Measurements from ENCODE around the gene LAMB4. TPM values are rescaled to one million over a fixed set of nuclear protein-coding genes. Genes with fewer than 3 reads are reported as not detected.

The LAMB4 gene
- total RNA-seq, 2 experiments from 2014 or later, result not detected

DNA sequence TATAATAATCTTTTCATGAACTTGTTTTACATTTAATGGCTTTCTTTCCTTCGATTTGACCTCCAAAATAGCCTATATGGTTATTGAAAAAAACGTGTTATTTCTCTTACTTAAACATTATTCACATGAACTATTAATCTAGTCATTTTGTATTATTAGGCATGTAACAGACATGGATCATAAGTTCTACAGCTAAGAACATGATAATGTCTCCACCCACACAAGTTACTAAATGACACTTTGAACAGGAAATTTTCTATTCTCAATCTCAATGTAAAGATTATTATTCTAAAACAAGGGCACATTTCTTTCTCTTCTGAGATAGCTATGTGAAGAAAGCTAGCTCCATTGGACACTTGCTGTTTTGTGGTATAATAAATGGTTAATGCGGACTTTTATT is 10.0 kb downstream of the LAMB4 start:
- POLR2A ChIA-PET, result interaction anchor here (0.7 kb wide), 1 partner anchor 16 kb away, joined by 3 read pairs; no protein-coding TSS in a partner anchor
- CTCF ChIA-PET, result no interaction called here

GRCh38 chr7:108118959-108119358 is 11.2 kb downstream of the LAMB4 start:
- ChIA-PET CTCF (no interaction called here), POLR2A (no interaction called here)

DNA sequence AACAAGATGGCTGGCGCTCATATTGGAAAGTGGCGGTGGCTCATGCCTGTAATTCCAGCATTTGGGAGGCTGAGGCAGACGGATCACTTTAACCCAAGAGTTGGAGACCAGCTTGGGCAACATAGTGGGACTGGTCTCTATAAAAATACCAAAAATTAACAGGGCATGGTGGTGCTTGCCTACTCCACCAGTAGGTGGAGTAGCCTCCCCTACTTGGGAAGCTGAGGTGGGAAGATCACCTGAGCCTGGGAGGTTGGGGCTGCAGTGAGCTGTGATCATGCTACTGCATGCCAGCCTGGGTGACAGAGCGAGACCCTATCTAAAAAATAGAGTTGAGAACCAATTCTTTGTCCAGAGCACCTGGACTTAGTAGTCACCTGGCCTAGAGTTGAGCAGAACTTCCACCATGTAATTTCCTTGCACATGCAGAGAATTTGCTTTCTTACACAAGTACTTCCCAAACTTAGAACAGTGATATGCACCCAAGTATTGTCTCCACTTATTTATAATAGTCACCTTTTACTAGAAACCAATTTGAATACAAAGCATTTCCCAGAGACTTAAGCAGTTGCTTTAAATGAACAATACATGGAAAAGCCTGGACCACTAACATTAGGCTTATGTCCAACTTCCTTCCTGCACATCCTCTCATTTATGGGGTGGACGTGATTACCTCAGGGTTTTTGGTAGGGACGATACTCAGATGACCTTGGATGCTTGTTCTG is 15.9 kb downstream of the LAMB4 start:
- ChIA-PET CTCF (interaction anchor here (1.2 kb wide), 1 partner anchor 32 kb away, joined by 4 read pairs; no protein-coding TSS in a partner anchor), POLR2A (no interaction called here)

GRCh38 chr7:108112683-108113082 is 17.5 kb downstream of the LAMB4 start:
- ChIA-PET POLR2A (no interaction called here), CTCF (interaction anchor here (0.5 kb wide), 1 partner anchor 32 kb away, joined by 3 read pairs; no protein-coding TSS in a partner anchor)

GRCh38 chr7:108109221-108109908 is 20.8 kb downstream of the LAMB4 start:
- POLR2A ChIA-PET, result no interaction called here
- CTCF ChIA-PET, result no interaction called here

DNA sequence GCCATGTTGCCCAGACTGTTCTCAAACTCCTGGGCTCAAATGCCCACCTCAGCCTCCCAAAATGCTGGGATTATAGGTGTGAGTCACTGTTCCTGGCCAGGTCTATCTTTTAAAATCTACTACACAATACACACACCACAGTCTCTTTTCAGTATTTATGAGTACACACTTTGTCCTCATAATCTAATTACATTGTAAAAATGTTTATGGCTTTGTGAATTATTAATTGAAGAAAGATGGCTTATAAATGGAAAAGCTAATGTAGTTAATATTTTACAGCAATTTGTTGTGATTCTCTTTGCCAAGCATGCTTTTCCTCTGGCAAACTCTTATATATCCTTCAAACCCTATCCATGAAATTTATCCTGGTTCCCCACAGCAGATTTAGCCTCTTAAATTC is 22.0 kb downstream of the LAMB4 start:
- ChIA-PET CTCF (no interaction called here), POLR2A (no interaction called here)

DNA sequence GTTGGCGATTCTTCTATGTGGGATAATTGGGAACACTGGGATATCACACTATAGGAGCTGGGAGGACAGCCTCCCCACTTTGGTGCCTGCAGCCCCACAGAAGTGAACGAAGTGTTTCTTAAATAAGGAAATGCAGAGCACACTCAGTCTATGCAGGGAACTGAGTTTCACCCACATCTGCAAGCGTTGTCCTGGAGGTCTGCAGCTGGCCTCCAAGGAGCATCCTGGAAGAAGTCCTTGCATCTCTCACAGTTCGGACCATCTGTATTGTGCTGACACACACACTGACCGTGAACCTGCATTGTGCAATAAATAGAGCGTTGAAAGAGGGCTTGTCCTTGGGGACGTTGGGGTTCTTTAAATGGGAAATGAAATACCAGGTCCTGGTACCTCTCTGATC is 25.8 kb downstream of the LAMB4 start:
- CTCF ChIA-PET, result no interaction called here

GRCh38 chr7:108103558-108104298 is 26.4 kb downstream of the LAMB4 start:
- CTCF ChIA-PET, result no interaction called here

More for the DNA sequence above, 25.8 kb downstream of the LAMB4 start:
- POLR2A ChIA-PET, result no interaction called here

GRCh38 chr7:108102671-108103312 is 27.4 kb downstream of the LAMB4 start:
- CTCF ChIA-PET, result no interaction called here

More at GRCh38 chr7:108103558-108104298, 26.4 kb downstream of the LAMB4 start:
- POLR2A ChIA-PET, result no interaction called here

GRCh38 chr7:108101759-108102158 is 28.4 kb downstream of the LAMB4 start:
- ChIA-PET POLR2A (no interaction called here), CTCF (no interaction called here)

More at GRCh38 chr7:108102671-108103312, 27.4 kb downstream of the LAMB4 start:
- POLR2A ChIA-PET, result no interaction called here

DNA sequence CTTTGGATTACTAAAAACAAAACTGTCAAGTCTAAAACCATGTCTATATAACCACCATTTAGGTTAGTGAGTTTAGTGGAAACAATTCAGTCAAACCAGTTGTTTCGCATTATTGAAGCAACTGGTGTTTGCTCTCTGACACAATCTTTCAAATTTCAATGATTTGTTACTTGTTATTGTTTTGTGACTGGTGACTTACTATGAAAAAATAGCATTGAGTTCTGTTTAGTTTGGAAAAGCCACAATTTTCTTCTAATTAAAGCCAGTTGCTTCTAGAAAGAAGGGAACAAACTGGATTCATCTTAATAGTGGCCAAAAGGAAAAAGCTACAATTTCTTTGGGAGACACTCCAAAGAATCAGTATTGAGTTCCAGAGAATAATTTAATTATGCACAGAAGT is 30.4 kb downstream of the LAMB4 start:
- ChIA-PET CTCF (interaction anchor here (0.5 kb wide), 1 partner anchor 37 kb away, joined by 4 read pairs; no protein-coding TSS in a partner anchor), POLR2A (no interaction called here)

DNA sequence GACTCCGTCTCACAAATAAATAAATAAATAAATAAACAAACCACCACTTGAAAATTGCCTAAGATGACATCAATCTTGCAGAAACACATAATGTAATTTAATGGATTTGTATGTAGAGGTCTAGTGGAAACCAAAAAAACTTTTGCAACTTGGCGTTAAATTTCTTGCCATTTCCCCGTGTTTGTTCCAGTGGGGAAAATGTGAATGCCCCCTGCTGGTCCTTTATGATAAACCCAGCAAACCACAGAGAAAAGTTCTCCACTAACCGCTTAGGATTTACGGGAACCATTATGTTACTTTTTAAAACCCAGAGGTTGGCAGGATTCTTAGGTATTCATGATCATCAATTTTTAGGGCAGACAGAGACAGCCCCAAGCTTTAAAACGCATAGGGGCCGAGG is 32.5 kb downstream of the LAMB4 start:
- POLR2A ChIA-PET, result no interaction called here
- CTCF ChIA-PET, result no interaction called here

- CTCF ChIA-PET, result no interaction called here
- POLR2A ChIA-PET, result no interaction called here
Measured at GRCh38 chr7:108096996-108097395, 33.2 kb downstream of the LAMB4 start.

DNA sequence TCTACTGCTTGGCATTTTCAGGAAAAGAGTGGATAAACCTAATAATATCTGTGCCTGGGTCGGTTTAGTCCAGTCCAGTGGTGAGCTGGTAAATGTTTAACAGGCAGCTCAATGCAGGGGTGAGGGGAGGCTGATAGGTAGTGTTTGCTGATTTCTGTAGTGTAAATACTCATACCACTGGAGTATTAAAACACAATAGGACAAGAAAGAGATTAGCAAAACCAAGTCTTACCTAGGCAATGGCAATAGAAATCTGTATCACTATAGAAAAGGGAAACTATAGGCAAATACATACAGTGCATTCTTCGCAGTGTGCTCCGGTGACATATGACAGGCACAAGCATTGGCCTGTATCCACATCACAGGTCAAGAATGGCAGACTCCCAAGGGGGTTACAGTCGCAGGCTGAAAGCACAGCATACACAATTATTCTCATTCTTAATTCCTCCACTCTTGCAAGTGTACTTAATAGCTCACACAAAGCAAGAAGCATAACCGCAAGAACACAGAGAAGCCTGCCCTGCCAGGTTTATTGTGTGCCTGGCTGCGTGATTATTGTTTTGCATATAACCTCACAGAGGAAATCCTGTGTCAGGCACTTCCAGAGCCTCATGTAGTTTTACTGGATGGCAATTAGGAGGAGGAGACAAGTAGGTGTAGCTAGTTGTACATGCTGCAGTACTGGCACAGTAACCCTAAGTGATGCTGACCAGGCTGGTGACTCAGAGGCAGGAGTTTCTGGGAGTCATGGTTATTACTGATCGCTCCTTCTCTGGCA is 35.0 kb downstream of the LAMB4 start:
- ChIA-PET POLR2A (no interaction called here), CTCF (no interaction called here)

DNA sequence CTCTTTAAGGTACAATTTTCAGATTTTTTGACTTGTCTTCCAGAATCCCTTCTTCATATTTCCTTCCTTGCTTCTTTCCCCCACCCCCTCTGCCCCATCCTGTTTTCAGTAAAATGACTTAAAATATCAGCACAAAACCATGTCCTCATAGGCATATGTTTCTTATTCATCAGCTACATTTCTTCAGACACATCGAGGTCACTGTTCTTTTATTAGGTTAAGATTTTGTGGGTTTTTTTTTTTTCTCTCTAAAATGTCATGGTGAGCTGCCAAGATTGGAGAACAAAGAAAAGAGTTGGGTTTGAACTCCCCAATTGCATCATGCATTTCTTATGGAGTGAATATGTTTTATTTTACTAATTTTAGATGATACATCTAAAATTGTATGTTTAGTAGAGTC is 35.8 kb downstream of the LAMB4 start:
- ChIA-PET POLR2A (no interaction called here), CTCF (no interaction called here)

DNA sequence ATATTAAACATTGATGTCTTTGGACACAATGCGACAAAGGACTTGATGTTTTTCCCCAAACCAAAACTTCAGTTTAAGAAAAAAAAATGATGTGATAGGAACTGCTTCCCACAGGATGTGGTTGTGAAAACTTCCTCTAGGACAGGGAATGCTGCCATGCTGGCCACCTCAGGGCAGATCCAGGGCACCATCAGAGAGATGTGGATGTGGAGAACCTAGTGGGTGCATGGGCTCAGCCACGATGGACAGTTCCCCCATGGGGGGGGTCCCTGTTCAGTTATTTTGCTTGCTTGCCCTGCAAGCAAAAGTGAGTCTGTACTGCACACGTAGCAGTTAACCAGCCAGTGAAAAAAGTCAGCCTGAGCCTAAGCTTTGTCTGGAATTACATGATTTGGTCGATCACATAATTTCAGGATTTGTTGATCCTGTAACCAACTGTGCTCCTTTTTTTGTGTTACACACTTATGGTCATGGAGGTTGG is 36.3 kb downstream of the LAMB4 start:
- POLR2A ChIA-PET, result no interaction called here
- CTCF ChIA-PET, result no interaction called here

- ChIA-PET POLR2A (no interaction called here), CTCF (no interaction called here)
Measured at GRCh38 chr7:108093341-108093740, 36.8 kb downstream of the LAMB4 start.

DNA sequence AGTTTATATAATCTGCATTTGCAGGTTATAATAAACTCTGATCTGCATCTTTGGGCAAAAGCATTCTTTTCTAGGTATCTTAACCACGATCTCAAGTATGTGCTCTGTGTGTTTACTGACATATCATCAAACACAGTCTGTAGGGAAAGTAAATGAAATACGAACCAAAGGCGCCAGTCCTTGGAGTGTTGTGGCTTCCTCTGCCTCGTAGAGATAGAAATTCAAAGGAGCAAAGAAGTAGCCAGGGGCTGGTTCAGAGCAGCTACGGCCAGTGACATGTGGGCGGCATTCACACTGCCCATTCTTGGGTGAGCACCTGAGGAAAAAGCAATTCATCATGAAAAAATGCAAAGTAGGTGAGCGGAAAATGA is 38.7 kb downstream of the LAMB4 start:
- POLR2A ChIA-PET, result no interaction called here
- CTCF ChIA-PET, result no interaction called here

GRCh38 chr7:108090791-108091460 is 39.2 kb downstream of the LAMB4 start:
- CTCF ChIA-PET, result no interaction called here
- POLR2A ChIA-PET, result no interaction called here
